LNCAP (cell line): Measurements from ENCODE around the gene PAFAH1B1.

Experiments
- CTCF ChIP-seq: fragments of 450-650 bp; IDR thresholded peaks from 2 replicates; pipeline ENCODE4 v1.5.1; 2017; ENCODE audit warnings: mild to moderate bottlenecking

PAFAH1B1 gene

GRCh38 chr17:2680961-2681360 lies 87.5 kb downstream of the PAFAH1B1 start:
- TF ChIP-seq CTCF = no peak

GRCh38 chr17:2681650-2682049 lies 88.2 kb downstream of the PAFAH1B1 start:
- TF ChIP-seq CTCF = no peak

- no peak for TF ChIP-seq CTCF
Observed at GRCh38 chr17:2682176-2682938, 88.9 kb downstream of the PAFAH1B1 start.

GRCh38 chr17:2683912-2684311 lies 90.5 kb downstream of the PAFAH1B1 start:
- TF ChIP-seq CTCF = no peak

- TF ChIP-seq CTCF = no peak
Observed at GRCh38 chr17:2684549-2684948, 91.1 kb downstream of the PAFAH1B1 start.

GRCh38 chr17:2685696-2686095 lies 92.2 kb downstream of the PAFAH1B1 start:
- TF ChIP-seq CTCF = no peak

- no peak for TF ChIP-seq CTCF
Observed at GRCh38 chr17:2687074-2687418, 93.6 kb downstream of the PAFAH1B1 start.
